Head of caudate nucleus (tissue), 42 donors: ENCODE results near the gene BORCS5.
"Not testable (repeated sequence)": the region's sequence is repeated elsewhere in the genome, so short reads cannot be mapped to it uniquely, and the experiment has no call there.

Experiments used
- DNase-seq, 42 donors: peaks; one replicate each; pipeline versions ENCODE4 v3.0.0 to v3.0.0-alpha.2; 2020 to 2021; ENCODE audit warnings: mixed read lengths in 7 of 42
- intact Hi-C: fragments of 100-400 bp; cut with DNase I; formaldehyde crosslinking; loops from one replicate; pipeline ENCODE4 v1.15.0; 2022

Gene BORCS5

DNA sequence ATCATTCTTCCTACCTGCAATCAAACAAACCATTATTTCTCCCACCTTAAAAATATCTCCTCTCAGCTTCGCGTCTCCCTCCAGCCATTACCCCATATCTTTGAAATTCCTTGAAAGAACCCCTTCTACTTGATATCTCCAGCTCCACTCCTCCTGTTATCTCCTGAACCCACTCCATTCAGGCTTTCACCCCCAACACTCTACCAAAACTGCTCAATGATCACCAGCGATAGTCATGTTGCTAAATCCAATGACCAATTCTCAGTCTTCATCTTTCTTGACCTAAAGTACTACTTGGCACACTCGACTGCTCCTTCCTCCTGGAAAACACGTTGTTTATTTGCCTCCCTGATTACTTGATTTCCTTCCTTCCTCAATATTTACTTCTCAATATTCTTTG lies 135.7 kb downstream of the BORCS5 start:
- intact Hi-C loops: no loop called here
- DNase-seq: no peak

DNA sequence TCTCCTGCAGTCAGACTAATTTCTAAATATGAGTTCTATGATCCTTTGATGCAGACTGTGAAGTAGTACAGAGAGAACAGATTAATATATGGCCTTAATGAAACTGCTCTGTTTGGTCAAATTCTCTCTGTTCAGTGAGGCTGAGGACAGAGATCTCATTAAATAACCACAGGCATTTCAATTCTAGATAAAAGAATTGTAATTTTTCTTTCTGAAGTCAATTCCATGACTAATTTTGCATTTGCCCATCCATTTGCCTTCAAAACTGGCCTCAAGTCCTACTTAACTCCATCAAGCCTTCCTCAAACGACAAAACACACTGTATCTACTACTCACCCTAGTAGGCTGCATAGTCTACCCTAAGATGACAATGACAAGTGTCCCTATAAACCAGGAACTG lies 138.7 kb downstream of the BORCS5 start:
- intact Hi-C loops: no loop called here

DNA sequence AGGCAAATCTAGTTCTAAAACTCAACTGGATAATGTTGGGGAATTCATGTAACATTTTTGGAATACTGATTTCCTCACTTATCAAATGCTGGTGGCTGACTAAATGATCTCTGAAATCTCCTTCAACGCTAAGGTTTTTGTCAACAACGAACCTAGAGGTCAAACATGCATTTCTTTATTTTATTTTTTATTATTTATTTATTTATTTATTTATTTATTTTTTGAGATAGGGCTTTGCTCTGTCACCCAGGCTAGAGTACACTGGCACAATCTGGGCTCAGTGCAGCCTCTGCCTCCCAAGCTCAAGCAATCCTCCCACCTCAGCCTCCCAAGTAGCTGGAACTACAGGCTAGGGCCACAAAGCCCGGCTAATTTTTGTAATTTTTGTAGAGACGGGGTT lies 141.3 kb downstream of the BORCS5 start:
- no peak for DNase-seq
- intact Hi-C loops: no loop called here

More for the DNA sequence above, 138.7 kb downstream of the BORCS5 start:
- DNase-seq: no peak

DNA sequence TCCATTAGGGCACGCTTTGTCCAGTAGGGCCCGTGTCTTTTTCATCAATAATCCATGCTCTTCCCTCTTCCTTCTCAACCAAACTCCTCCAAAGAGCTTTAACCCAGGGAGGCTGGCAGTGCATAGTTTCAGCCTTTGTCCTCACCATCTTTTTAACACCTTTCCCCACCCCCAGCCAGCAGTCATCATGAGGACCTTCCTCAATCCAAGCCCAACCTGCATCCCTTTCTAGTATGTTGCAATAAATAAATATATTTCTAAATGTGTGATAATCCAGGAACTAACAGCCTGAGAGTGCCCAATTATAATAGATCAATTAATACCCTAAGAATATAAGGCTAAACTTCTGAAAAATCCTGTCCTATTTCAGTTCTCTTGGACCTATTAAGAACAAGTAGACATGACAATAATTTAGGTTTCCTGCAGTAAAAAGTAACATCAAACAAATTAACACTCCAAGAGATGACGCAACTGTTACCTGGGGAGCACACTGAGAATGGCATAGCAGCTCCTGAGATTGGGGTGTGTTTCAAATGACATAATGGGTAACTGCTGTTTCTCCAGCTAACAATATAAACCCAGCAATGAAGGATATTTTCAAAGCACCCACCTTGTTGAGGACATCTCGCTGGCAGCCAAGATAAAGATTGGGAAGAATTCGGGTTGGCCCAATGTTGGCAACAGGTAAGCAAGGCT lies 143.2 kb downstream of the BORCS5 start:
- intact Hi-C loops: no loop called here
- DNase-seq: no peak

DNA sequence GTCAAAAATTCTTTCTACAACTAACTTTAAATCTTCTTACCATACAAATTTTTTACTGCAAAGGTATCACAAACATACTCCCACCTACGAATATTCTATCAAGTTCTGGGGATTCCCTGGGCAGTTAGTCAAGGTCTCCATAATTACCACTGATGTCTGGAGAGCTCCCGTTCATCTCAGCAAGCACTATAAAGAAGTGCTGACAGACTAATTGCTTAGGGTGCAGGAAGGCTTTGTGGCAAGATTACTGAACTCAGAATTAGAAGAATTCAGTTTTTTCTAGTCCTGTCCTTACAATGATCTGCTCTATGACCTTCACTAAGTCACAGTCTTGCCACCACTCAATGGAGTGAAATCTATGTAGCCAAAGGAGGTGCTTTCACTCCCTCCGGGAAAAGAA lies 144.2 kb downstream of the BORCS5 start:
- intact Hi-C loops: no loop called here
- DNase-seq: no peak

DNA sequence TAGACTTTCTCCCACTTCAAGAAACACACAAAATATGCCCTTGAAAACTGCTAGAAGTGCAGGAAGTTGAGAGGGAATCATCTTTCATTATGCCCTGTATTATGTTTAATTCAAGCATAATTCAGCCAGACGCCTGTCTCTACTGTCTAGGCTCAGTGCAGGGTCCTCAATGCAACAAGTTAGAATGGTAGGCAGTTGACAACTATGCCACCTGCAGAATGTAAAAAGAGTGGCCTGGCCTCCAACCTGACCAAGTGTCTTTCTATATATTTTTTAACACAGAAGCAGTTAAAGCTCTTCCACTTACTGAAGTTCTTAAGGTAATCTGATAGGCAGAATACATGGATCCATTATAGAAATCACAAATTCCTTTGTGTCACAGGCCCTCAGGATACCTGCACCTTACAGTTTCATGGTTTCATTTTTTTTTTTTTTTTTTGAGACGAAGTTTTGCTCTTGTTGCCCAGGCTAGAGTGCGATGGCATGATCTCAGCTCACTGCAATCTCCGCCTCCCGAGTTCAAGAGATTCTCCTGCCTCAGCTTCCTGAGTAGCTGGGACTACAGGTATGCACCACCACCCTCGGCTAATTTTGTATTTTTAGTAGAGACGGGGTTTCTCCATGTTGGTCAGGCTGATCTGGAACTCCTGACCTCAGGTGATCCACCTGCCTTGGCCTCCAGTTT lies 145.4 kb downstream of the BORCS5 start:
- intact Hi-C loops, DNase-seq: not testable (repeated sequence)

DNA sequence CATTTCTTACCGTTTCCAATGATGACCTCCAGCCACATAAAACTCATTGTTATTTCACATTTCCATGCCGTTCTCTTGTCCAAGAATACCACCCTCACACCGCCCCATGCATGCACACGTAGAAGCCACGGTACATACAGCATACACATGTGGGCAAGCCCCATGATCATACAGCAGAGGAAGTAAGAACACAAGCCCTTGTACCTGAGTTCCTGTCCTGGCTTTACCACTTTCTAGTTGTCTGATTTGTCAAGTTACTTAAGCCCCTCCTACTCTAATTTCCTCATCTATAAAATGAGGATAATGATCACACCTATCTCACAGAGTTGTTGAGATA lies 145.9 kb downstream of the BORCS5 start:
- DNase-seq: no peak
- intact Hi-C loops: no loop called here

DNA sequence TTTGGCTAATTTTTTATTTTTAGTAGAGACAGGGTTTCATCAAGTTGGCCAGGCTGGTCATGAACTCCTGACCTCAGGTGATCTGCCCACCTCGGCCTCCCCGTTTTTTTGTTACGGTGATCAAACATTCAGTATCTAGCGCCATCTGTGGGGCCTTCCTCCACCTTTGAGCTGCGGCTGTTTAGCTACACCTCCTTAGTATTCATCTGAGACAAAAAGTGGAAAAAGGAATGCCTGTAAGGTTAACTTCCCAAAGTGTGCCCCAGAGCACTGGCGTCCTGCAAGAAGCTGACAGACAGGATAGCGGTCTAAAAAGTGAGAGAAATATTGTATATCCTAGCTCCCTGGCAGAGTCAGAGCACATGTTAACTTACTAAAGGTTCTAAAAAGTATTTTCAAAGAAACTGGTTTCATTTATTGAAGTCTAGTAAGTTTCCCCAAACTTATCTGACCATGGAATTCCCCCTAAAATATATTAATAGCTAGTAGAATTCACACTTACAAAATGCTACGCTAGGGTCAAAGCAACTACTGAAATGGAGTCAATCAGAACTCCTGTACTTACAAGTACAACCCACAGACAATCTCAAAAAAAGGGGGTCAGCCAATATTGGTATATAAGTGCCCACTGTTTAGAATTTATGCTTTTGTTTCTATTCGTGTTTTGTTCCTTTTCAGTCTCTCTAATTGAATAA lies 146.7 kb downstream of the BORCS5 start:
- intact Hi-C loops: no loop called here
- no peak for DNase-seq

DNA sequence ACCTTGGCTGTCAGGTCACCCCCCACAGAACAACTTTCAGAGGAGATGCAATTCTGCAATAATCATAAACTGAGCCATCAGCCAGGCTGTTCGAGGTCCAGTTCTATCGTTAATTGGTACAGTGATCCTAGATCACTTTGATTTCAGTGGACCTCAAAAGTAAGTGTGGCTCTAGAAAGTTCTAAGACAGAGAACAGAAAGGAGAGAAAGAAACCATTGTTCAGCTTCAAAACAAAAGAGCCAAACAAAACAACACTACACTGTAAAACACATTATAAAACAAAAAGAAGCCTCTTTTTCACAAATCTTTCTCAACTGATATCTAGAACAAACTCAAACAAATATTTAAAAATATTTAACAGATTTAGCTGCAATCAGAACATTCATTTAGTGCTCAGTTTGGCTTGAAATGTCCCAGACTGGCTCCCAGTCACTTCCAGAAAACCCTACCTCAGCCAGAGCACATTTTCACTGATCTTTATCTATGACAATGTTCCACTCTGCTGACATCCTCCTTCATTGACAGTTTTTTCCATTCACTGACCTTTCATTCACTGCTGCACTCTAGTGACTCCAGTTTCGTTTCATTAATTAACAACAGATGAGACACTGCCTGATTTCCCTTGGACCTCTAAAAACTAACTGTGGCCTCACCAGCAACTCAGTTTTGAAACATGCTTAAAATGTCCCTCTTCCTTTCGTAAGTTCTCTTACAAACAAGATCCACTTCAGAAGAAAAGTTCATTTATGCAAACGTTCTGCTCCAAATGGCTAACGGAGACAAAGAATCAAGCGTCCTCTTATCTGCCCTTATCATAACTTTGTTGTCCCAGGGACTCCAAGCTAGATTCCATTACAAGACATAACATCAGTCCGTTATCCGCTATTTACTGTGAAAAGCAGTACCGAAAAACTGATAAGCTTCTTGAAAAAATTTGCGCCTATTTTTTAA lies 148.9 kb downstream of the BORCS5 start:
- peak in 2 of 42 donors; percentile 23 to 29 for DNase-seq
- intact Hi-C loops: no loop called here

DNA sequence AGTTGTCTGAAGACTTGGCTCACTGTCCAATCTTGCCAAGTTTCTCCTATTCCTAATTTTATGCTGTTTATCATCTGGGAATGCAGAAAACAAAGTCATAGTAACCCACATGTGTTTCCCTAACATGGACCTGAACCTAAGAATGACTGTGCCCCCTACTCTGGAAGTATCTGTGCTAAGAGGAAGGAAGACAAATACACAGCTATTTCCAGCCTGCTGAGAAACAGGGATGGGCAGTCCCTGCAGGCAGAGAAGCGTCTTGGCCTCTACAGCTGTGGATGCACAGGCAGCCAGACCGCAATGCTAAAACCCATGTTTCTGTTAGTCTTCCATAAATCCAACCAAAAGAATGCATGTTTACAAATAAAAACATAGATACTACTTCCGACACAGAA lies 149.6 kb downstream of the BORCS5 start:
- intact Hi-C loops: no loop called here
- DNase-seq: peak in 2 of 42 donors; percentile 26 to 30

DNA sequence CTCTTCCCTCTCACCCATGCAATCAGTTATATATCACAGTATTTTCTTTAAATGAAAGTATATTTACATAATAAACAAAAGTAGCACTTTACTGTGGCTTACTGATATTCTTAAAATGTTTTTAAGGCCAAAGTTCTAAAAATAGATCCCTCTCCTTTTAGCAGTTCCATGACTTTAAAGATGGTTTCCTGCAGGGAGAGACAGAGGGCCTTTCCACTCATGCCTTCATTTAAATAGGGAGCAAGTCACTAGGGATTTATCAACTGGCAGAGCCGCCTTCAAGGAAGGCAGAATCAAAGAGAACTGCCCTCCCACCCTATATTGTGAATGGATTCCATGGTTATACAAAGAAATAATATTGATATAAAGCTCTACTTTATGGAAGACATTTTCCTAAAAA lies 150.2 kb downstream of the BORCS5 start:
- DNase-seq: no peak
- intact Hi-C loops: no loop called here

DNA sequence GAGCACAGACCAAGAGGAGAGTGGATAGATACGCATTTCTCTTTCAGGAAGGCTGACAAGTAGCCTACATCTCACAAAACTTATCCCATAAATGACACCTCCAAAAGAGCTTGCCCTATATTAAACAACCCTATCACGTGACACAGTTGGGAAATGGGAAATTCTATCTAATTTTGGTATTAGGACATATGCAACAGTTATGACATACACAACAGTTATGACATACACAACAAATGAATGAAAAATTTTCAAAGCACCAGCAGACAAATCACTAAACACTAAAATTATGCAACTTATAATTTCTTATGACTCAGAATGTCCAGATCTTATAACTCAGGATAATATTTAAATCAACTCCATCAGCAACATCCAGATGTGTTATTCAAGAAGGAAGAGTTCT lies 151.7 kb downstream of the BORCS5 start:
- no peak for DNase-seq
- intact Hi-C loops: no loop called here

DNA sequence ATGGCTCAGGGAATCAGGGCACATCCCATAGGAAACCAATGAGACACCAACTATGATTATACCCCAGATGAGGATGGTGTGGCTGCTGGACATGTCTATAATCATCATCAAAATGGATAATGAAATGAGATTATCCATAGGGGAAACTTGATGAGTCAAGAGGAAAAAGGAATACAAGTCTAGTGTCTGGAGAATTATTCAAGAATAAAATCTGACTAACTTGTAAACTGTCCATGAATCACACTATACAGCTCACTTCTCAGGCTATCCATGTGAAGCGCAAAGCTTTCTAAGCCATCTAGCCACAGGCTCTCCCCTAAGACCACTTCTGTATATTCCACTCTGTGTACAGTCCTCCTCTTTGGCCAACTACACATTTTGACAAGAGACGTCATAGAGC lies 153.3 kb downstream of the BORCS5 start:
- no peak for DNase-seq
- intact Hi-C loops: no loop called here

DNA sequence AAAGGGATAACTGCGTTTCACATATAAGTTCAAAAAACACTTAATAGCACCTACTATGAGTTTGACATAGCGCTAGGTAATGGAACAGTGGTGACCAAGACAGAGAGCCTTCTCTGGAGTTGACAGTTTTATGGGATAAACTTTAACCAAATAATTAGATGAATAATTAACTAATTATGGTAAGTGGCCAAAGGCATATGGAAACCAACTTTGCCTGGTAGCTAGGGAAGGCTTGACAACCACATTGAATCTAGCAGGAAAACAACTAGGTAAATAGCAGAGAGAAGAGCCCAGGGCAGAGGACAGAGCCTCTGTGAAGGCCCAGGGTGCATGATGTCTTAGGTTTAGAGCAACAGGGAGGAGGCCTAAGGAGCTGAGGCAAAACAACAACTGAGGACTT lies 153.7 kb downstream of the BORCS5 start:
- DNase-seq: no peak
- intact Hi-C loops: no loop called here

DNA sequence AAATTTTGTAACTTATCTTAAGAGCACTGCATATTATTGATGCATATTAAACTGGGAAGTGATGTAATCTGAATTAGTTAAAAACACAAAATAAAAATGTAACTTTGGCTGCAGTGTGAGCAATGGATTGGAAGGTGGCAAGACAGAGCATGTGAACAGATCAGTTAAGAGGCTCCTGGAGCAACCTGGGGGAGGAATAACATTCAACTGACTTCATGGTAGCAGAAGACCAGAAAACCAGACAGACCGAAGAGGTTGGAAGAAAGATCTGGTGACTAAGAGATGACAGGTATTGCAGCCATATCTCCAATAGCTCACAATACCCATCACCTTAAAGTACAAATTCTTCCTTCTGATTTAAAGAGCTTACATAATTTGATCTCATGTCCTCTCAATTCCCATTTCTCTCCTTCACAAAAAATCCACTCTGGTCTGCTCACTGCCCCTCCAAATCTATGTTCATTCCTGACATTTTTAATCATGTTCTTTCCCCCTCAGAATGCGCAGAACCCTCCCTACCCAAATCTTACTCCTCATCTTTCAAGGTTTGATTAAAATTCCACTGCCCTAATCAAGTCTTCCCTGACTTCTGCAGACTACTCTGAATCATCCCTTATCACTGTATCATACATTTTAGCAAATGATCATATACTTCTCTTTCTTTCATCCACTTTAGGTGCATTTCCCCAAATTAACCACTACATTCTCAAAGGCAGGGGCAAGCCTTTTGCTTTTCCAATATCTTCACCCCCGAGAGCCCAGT lies 154.3 kb downstream of the BORCS5 start:
- intact Hi-C loops: no loop called here
- no peak for DNase-seq

DNA sequence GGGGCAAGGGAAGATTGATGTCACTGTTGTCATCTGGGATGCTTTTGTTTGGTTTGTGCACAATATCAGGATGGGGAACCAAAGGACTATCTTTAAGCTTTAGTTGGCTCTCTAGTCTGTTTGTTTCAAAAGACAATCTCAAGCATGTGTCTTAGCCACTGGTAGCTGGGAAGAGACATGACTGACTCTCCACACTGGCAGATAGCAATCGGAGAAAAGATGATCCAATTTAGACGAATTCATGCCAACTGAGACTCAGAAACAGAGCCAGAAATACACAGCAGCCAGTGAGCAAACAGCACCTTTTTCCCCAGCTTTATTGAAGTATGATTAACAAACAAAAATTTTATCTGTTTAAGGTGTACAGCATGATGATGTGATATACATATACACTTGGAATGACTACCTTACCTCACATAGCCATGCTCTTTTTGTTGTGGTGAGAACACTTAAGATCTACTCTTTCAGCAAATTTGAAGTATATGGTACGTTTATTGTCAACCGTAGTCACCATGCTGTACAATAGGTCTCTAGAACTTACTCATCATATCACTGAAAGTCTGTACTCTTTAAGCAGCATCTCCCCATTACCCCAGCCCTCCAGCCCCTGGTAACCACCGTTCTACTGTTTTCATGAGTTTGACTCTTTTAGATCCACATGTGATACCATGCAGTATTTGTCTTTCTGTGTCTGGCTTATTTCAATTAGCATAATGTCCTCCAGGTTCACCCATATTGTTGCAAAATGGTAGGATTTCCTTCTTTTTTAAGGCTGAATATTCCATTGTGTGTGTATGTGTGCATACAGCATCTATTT lies 155.2 kb downstream of the BORCS5 start:
- intact Hi-C loops: no loop called here
- DNase-seq: no peak

DNA sequence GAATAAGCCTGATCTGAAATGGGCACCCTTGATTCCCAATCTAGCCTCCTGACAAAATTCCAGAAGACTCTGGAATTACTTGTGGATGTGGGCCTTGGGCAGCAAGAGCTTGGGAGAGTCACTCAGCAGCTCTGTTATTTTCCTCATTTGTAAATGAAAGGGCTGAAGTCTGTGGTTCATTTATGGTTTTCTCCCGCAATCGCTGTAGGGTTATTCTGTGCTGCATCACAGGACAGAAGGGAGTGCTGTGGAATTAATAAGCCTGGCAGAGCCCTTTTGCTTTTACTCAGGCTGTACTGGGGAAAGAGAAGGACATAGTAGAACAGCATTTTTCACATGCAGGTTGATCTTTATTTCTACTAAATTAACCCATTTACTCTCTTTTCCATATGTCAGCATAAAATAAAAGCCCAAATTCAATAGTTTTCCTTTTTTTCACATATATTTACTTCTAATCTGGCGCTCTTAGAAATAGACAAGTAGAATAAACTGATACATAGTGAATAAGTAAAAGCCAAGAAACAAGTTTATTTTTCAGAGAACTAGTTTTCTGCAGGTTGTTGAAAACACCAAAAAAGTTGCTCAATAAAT lies 156.6 kb downstream of the BORCS5 start:
- intact Hi-C loops: no loop called here
- peak in 5 of 42 donors; percentile 29 to 70 (median 48) for DNase-seq

DNA sequence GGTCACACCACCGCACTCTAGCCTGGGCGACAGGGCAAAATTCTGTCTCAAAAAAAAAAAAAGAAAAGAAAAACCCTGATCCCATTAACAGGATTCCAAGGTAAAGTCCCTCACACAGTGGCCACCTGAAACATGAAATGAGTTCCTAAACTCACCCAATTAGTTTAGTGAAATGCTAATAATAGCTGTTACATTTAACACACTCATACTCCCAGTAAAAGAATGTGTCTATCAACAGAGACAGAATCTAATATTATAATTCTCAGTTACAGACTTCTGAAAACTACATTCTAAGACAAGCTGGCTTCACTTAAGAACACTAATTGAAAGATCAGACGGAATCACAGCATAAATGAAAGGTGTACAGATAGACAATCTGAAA lies 161.6 kb downstream of the BORCS5 start:
- intact Hi-C loops: no loop called here
- no peak for DNase-seq
